Endodermal cell (in vitro differentiated cells): ENCODE data around the gene PITPNM1. TPM values are rescaled to one million over a fixed set of nuclear protein-coding genes. Genes with fewer than 3 reads are reported as not detected.
"Not testable (repeated sequence)": the region's sequence is repeated elsewhere in the genome, so short reads cannot be mapped to it uniquely, and the experiment has no call there.

ENCODE experiments used
- DNase-seq: peaks from one replicate; pipeline ENCODE4 v3.0.0-alpha.2; 2017
- H3K27ac ChIP-seq: 2 replicates; pipeline ENCODE4 v1.5.1; 2013; ENCODE audit warnings: mild to moderate bottlenecking, low read depth, low read length, moderate library complexity
- H3K27me3 ChIP-seq: 2 replicates; pipeline ENCODE4 v1.6.1; 2013; ENCODE audit warnings: mild to moderate bottlenecking, low read length, moderate library complexity; ENCODE audit not compliant: insufficient read depth, control insufficient read depth, poor library complexity, severe bottlenecking
- H3K36me3 ChIP-seq: 2 replicates; pipeline ENCODE4 v1.7.0; 2013; ENCODE audit warnings: mild to moderate bottlenecking, low read length, moderate library complexity; ENCODE audit not compliant: control insufficient read depth, insufficient read depth
- H3K4me1 ChIP-seq: one replicate; pipeline ENCODE4 v1.7.0; 2013; ENCODE audit warnings: low read length; ENCODE audit not compliant: control insufficient read depth, insufficient read depth
- H3K4me3 ChIP-seq: 2 replicates; pipeline ENCODE4 v1.5.1; 2013; ENCODE audit warnings: mild to moderate bottlenecking, low read length, moderate library complexity
- H3K9ac ChIP-seq: 2 replicates; pipeline ENCODE4 v1.6.1; 2013; ENCODE audit warnings: mild to moderate bottlenecking, low read length, moderate library complexity; ENCODE audit not compliant: poor library complexity, severe bottlenecking; ENCODE audit errors: extremely low read depth
- H3K9me3 ChIP-seq: 2 replicates; pipeline ENCODE4 v1.6.1; 2013; ENCODE audit warnings: mild to moderate bottlenecking, low read length, moderate library complexity; ENCODE audit not compliant: control insufficient read depth
- H3K27ac Mint-ChIP-seq: 2 replicates; pipeline ENCODE4 v1.8.0; 2020; ENCODE audit warnings: mixed read lengths
- H3K27me3 Mint-ChIP-seq: 2 replicates; pipeline ENCODE4 v1.8.0; 2021; ENCODE audit warnings: mild to moderate bottlenecking, mixed read lengths; ENCODE audit not compliant: insufficient read depth
- H3K36me3 Mint-ChIP-seq: 2 replicates; pipeline ENCODE4 v1.8.0; 2020; ENCODE audit warnings: low read depth, mixed read lengths
- H3K4me1 Mint-ChIP-seq: 2 replicates; pipeline ENCODE4 v1.8.0; 2020; ENCODE audit warnings: mixed read lengths
- H3K4me3 Mint-ChIP-seq: 2 replicates; pipeline ENCODE4 v1.8.0; 2020; ENCODE audit warnings: mild to moderate bottlenecking, moderate library complexity, mixed read lengths
- H3K9me3 Mint-ChIP-seq: 2 replicates; pipeline ENCODE4 v1.8.0; 2020; ENCODE audit warnings: mild to moderate bottlenecking, mixed read lengths
- WGBS, 2 experiments: methylation state at CpG; one replicate each; pipeline versions ENCODE4 v1.1.5 to v1.1.7; 2013; ENCODE audit warnings: missing lambda C conversion rate in 2 of 2, mixed read lengths in 1 of 2; ENCODE audit not compliant: insufficient coverage in 1 of 2, insufficient read length in 1 of 2; 5-methylcytosine and 5-hydroxymethylcytosine counted together
- total RNA-seq, 2 donors: library from RNA; stranded (reverse); fragmentation: NEBNext Ultra II Directional in 1 of 2; extraction: Animal tissue kit (Norgen Biotek cat#: 25700) in 1 of 2; gene quantifications; 2 replicates in 1 of 2; 3 replicates in 1 of 2; pipeline ENCODE4 v1.2.1, GENCODE V29; 2021
- TF ChIP-seq, protein P1 (sequence below): fragments of 200-600 bp; sonication (generic); conservative IDR thresholded peaks from 2 replicates; pipeline ENCODE4 v1.5.0; 2021; ENCODE audit warnings: antibody characterized with exemption, mild to moderate bottlenecking

Gene PITPNM1
- total RNA-seq, 2 donors from 2014 or later, result 94.6 to 104 TPM

DNA sequence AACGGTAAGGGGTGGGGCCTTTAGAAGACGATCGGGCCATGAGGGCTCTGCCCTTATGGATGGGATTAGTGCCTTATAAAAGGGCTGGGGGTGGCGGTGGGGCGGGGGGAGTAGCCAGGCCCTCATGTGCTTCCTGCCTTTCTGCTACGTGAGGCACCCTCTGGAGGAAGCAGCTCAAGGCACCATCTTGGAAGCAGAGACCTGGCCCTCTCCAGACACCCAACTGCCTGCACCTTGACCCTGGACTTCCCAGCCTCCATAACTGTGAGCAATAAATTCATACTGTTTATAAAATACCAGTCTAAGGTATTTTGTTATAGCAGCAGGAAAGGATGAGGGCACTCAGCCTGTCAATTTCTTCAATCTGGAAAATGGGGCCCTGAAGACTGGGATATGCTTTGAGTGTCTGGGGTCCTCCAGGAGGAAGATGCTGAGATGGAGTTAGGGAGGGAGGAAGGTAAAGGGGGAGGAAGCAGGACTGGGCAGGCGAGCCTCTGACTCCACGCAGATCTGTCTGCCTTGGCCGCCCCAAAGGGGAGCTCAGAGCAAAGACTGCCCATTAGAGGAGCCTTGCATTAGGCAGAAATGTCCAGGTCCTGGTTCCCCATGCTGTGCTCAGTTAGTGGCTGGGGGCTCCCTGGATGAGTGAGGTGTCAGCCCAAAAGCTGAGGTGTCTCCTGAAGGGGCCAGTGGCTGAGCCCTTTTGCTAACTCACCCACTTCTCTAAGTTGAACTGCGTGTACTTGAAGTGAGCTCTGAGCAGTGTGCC lies 12.8 kb upstream of the PITPNM1 start:
- no peaks in the 10 kb centered on the region for H3K9me3 Mint-ChIP-seq

GRCh38 chr11:67516806-67517205 lies 11.6 kb upstream of the PITPNM1 start:
- no peak overlapping the region for H3K4me3 Mint-ChIP-seq
- H3K9ac ChIP-seq, result no peak overlapping the region
- 89 to 94% methylated on average over 8 to 9 of the region's 9 CpGs for WGBS, 2 experiments
- H3K27me3 Mint-ChIP-seq, result peaks cover 30% of the 10 kb centered on the region
- no peaks in the 10 kb centered on the region for H3K4me1 ChIP-seq
- TF ChIP-seq, protein P1, sequence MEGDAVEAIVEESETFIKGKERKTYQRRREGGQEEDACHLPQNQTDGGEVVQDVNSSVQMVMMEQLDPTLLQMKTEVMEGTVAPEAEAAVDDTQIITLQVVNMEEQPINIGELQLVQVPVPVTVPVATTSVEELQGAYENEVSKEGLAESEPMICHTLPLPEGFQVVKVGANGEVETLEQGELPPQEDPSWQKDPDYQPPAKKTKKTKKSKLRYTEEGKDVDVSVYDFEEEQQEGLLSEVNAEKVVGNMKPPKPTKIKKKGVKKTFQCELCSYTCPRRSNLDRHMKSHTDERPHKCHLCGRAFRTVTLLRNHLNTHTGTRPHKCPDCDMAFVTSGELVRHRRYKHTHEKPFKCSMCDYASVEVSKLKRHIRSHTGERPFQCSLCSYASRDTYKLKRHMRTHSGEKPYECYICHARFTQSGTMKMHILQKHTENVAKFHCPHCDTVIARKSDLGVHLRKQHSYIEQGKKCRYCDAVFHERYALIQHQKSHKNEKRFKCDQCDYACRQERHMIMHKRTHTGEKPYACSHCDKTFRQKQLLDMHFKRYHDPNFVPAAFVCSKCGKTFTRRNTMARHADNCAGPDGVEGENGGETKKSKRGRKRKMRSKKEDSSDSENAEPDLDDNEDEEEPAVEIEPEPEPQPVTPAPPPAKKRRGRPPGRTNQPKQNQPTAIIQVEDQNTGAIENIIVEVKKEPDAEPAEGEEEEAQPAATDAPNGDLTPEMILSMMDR, result no peak
- no peaks in the 10 kb centered on the region for H3K36me3 Mint-ChIP-seq
- no peaks in the 10 kb centered on the region for H3K36me3 ChIP-seq
- H3K27ac Mint-ChIP-seq, result no peak overlapping the region
- H3K4me1 Mint-ChIP-seq, result no peaks in the 10 kb centered on the region
- no peaks in the 10 kb centered on the region for H3K9me3 ChIP-seq
- no peak for DNase-seq
- H3K27me3 ChIP-seq, result peaks cover 16% of the 10 kb centered on the region
- no peak overlapping the region for H3K27ac ChIP-seq
- H3K4me3 ChIP-seq, result no peak overlapping the region
- no peaks in the 10 kb centered on the region for H3K9me3 Mint-ChIP-seq

More for the DNA sequence above, 12.8 kb upstream of the PITPNM1 start:
- 84 to 89% methylated on average over 4 to 10 of the region's 10 CpGs for WGBS, 2 experiments
- H3K4me3 Mint-ChIP-seq, result no peak overlapping the region
- no peak for DNase-seq
- H3K4me1 Mint-ChIP-seq, result no peaks in the 10 kb centered on the region
- Histone ChIP-seq H3K9ac (no peak overlapping the region), H3K27ac (no peak overlapping the region), H3K36me3 (no peaks in the 10 kb centered on the region), H3K4me1 (no peaks in the 10 kb centered on the region), H3K27me3 (peaks cover 15% of the 10 kb centered on the region), H3K4me3 (no peak overlapping the region), H3K9me3 (no peaks in the 10 kb centered on the region)
- no peak overlapping the region for H3K27ac Mint-ChIP-seq
- no peaks in the 10 kb centered on the region for H3K36me3 Mint-ChIP-seq
- TF ChIP-seq, protein P1, result no peak
- H3K27me3 Mint-ChIP-seq, result peaks cover 25% of the 10 kb centered on the region

GRCh38 chr11:67514116-67514515 lies 9.0 kb upstream of the PITPNM1 start:
- peaks cover 1% of the 10 kb centered on the region for H3K4me1 Mint-ChIP-seq
- TF ChIP-seq, protein P1, result no peak
- no peak overlapping the region for H3K4me3 Mint-ChIP-seq
- H3K27ac ChIP-seq, result no peak overlapping the region
- H3K27ac Mint-ChIP-seq, result no peak overlapping the region
- DNase-seq, result no peak
- peaks cover 42% of the 10 kb centered on the region for H3K27me3 Mint-ChIP-seq
- H3K4me3 ChIP-seq, result no peak overlapping the region
- H3K9me3 ChIP-seq, result no peaks in the 10 kb centered on the region
- H3K36me3 Mint-ChIP-seq, result no peaks in the 10 kb centered on the region
- no peak overlapping the region for H3K9ac ChIP-seq
- H3K36me3 ChIP-seq, result no peaks in the 10 kb centered on the region
- H3K4me1 ChIP-seq, result no peaks in the 10 kb centered on the region
- H3K27me3 ChIP-seq, result peaks cover 32% of the 10 kb centered on the region
- H3K9me3 Mint-ChIP-seq, result no peaks in the 10 kb centered on the region
- 93 to 96% methylated on average over 7 of the region's 7 CpGs for WGBS, 2 experiments

GRCh38 chr11:67511558-67511957 lies 6.4 kb upstream of the PITPNM1 start:
- 89 to 92% methylated on average over 3 to 4 of the region's 4 CpGs for WGBS, 2 experiments
- peaks cover 32% of the 10 kb centered on the region for H3K27me3 ChIP-seq
- H3K27me3 Mint-ChIP-seq, result peaks cover 39% of the 10 kb centered on the region
- H3K4me3 Mint-ChIP-seq, H3K27ac ChIP-seq, H3K27ac Mint-ChIP-seq, H3K9me3 Mint-ChIP-seq, H3K4me3 ChIP-seq, H3K36me3 ChIP-seq, H3K9ac ChIP-seq, H3K9me3 ChIP-seq, H3K4me1 ChIP-seq, H3K36me3 Mint-ChIP-seq, DNase-seq: not testable (repeated sequence)
- H3K4me1 Mint-ChIP-seq, result peaks cover 13% of the 10 kb centered on the region
